ENCODE measurements around the gene MAGI2.

GRCh38 chr7:78777829-78778228, 675.6 kb downstream of the MAGI2 start:
- TF ChIP-seq, protein P1, sequence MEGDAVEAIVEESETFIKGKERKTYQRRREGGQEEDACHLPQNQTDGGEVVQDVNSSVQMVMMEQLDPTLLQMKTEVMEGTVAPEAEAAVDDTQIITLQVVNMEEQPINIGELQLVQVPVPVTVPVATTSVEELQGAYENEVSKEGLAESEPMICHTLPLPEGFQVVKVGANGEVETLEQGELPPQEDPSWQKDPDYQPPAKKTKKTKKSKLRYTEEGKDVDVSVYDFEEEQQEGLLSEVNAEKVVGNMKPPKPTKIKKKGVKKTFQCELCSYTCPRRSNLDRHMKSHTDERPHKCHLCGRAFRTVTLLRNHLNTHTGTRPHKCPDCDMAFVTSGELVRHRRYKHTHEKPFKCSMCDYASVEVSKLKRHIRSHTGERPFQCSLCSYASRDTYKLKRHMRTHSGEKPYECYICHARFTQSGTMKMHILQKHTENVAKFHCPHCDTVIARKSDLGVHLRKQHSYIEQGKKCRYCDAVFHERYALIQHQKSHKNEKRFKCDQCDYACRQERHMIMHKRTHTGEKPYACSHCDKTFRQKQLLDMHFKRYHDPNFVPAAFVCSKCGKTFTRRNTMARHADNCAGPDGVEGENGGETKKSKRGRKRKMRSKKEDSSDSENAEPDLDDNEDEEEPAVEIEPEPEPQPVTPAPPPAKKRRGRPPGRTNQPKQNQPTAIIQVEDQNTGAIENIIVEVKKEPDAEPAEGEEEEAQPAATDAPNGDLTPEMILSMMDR (IDR thresholded peaks at IDR 0.05; ENCODE audit: insufficient read depth, low read depth, low read length): no peak
- TF ChIP-seq EZH2 (IDR thresholded peaks at IDR 0.05; ENCODE audit: insufficient read depth, low read length): no peak

All from astrocyte (in vitro differentiated cells and primary cell).